ENCODE data around the gene HSFX4.
"Not testable (repeated sequence)": the region's sequence is repeated elsewhere in the genome, so short reads cannot be mapped to it uniquely, and the experiment has no call there.

DNA sequence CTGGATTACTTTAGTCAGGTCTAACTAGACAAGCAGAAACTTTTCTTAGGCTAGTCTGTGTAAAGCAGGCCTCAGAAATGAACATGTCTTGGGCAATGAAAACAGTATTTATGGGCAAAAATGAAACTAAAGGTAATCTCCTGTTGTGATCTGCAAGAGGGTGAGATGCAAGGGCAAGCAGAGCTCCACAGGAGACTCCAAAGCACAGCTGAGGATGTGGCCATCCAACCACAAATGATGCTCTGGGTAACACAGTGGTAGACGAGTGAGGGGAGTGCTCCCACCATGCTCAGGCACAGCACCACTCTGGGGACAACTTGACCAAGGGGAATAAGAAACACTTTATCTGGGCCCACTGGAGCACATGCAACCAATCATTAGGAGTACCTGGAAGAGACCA lies 738 bp upstream of the HSFX4 start:
- TF ChIP-seq POLR2A (IDR thresholded peaks at IDR 0.05) = not testable (repeated sequence)
- TF ChIP-seq, protein P1, sequence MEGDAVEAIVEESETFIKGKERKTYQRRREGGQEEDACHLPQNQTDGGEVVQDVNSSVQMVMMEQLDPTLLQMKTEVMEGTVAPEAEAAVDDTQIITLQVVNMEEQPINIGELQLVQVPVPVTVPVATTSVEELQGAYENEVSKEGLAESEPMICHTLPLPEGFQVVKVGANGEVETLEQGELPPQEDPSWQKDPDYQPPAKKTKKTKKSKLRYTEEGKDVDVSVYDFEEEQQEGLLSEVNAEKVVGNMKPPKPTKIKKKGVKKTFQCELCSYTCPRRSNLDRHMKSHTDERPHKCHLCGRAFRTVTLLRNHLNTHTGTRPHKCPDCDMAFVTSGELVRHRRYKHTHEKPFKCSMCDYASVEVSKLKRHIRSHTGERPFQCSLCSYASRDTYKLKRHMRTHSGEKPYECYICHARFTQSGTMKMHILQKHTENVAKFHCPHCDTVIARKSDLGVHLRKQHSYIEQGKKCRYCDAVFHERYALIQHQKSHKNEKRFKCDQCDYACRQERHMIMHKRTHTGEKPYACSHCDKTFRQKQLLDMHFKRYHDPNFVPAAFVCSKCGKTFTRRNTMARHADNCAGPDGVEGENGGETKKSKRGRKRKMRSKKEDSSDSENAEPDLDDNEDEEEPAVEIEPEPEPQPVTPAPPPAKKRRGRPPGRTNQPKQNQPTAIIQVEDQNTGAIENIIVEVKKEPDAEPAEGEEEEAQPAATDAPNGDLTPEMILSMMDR (IDR thresholded peaks at IDR 0.05) = not testable (repeated sequence)
